ENCODE measurements around the gene LRRN1. TPM values are rescaled to one million over a fixed set of nuclear protein-coding genes. Genes with fewer than 3 reads are reported as not detected.

Gene LRRN1
- 10 to 100 TPM in 3 of 4 donors, 1 to 10 TPM in 1; 8.9 to 21.1 (median 18.7) TPM for polyA plus RNA-seq (ENCODE audit: insufficient read length in 4 of 4)

- DNase-seq (ENCODE audit: low read depth in 4 of 4, low spot score in 3 of 4) = peak in 1 of 4 donors; percentile 73
These were observed at the start of gene LRRN1 for GRCh38 chr3:3799173-3800079. Gene LRRN1, plus strand, starts transcription at chr3:3799431. Its CDS starts 45,211 bp downstream, at chr3:3844642.

- DNase-seq (ENCODE audit: low read depth in 4 of 4, low spot score in 3 of 4) = no peak
These were observed 45.8 kb upstream of the LRRN1 start for GRCh38 chr3:3753416-3753815.

GRCh38 chr3:3765661-3766060 lies 33.6 kb upstream of the LRRN1 start:
- DNase-seq (ENCODE audit: low read depth in 4 of 4, low spot score in 3 of 4) = peak in 1 of 4 donors; percentile 12

GRCh38 chr3:3766140-3766539 lies 33.1 kb upstream of the LRRN1 start:
- no peak for DNase-seq (ENCODE audit: low read depth in 4 of 4, low spot score in 3 of 4)

GRCh38 chr3:3771094-3771493 lies 28.1 kb upstream of the LRRN1 start:
- no peak for DNase-seq (ENCODE audit: low read depth in 4 of 4, low spot score in 3 of 4)

GRCh38 chr3:3771567-3771966 lies 27.7 kb upstream of the LRRN1 start:
- DNase-seq (ENCODE audit: low read depth in 4 of 4, low spot score in 3 of 4) = no peak

GRCh38 chr3:3772338-3772737 lies 26.9 kb upstream of the LRRN1 start:
- no peak for DNase-seq (ENCODE audit: low read depth in 4 of 4, low spot score in 3 of 4)

GRCh38 chr3:3772920-3773319 lies 26.3 kb upstream of the LRRN1 start:
- DNase-seq (ENCODE audit: low read depth in 4 of 4, low spot score in 3 of 4) = no peak

- DNase-seq (ENCODE audit: low read depth in 4 of 4, low spot score in 3 of 4) = no peak
These were observed 22.6 kb upstream of the LRRN1 start for GRCh38 chr3:3776607-3777006.

- no peak for DNase-seq (ENCODE audit: low read depth in 4 of 4, low spot score in 3 of 4)
These were observed 21.0 kb upstream of the LRRN1 start for GRCh38 chr3:3778216-3778615.

- DNase-seq (ENCODE audit: low read depth in 4 of 4, low spot score in 3 of 4) = no peak
These were observed 20.5 kb upstream of the LRRN1 start for GRCh38 chr3:3778641-3779270.

GRCh38 chr3:3782457-3782856 lies 16.8 kb upstream of the LRRN1 start:
- no peak for DNase-seq (ENCODE audit: low read depth in 4 of 4, low spot score in 3 of 4)

- no peak for DNase-seq (ENCODE audit: low read depth in 4 of 4, low spot score in 3 of 4)
These were observed 16.0 kb upstream of the LRRN1 start for GRCh38 chr3:3783210-3783609.

- DNase-seq (ENCODE audit: low read depth in 4 of 4, low spot score in 3 of 4) = no peak
These were observed 15.5 kb upstream of the LRRN1 start for GRCh38 chr3:3783696-3784095.

GRCh38 chr3:3792391-3792790 lies 6.8 kb upstream of the LRRN1 start:
- DNase-seq (ENCODE audit: low read depth in 4 of 4, low spot score in 3 of 4) = no peak

- DNase-seq (ENCODE audit: low read depth in 4 of 4, low spot score in 3 of 4) = peak in 1 of 4 donors; percentile 27
These were observed 559 bp upstream of the LRRN1 start for GRCh38 chr3:3798631-3799113.

GRCh38 chr3:3800080-3800455 lies 837 bp downstream of the LRRN1 start:
- no peak for DNase-seq (ENCODE audit: low read depth in 4 of 4, low spot score in 3 of 4)

- DNase-seq (ENCODE audit: low read depth in 4 of 4, low spot score in 3 of 4) = peak in 1 of 4 donors; percentile 37
These were observed 1.7 kb downstream of the LRRN1 start for GRCh38 chr3:3800685-3801493.

- DNase-seq (ENCODE audit: low read depth in 4 of 4, low spot score in 3 of 4) = no peak
These were observed 2.2 kb downstream of the LRRN1 start for GRCh38 chr3:3801494-3801841.

GRCh38 chr3:3802046-3802445 lies 2.8 kb downstream of the LRRN1 start:
- DNase-seq (ENCODE audit: low read depth in 4 of 4, low spot score in 3 of 4) = no peak

- DNase-seq (ENCODE audit: low read depth in 4 of 4, low spot score in 3 of 4) = no peak
These were observed 5.3 kb downstream of the LRRN1 start for GRCh38 chr3:3804560-3804959.

Measured in left renal pelvis (tissue), 4 donors.